DMS53 treated with DMSO at 0.1 percent for 48 hours (cell line): ENCODE results near the gene CASQ1.
A peak's percentile ranks its signal among the peaks of the same experiment; 100 is the strongest.

Experiments
- DNase-seq: peaks from one replicate; lab custom pipeline; 2025; ENCODE audit not compliant: unreplicated experiment; lab: John Stamatoyannopoulos, UW

Gene CASQ1

DNA sequence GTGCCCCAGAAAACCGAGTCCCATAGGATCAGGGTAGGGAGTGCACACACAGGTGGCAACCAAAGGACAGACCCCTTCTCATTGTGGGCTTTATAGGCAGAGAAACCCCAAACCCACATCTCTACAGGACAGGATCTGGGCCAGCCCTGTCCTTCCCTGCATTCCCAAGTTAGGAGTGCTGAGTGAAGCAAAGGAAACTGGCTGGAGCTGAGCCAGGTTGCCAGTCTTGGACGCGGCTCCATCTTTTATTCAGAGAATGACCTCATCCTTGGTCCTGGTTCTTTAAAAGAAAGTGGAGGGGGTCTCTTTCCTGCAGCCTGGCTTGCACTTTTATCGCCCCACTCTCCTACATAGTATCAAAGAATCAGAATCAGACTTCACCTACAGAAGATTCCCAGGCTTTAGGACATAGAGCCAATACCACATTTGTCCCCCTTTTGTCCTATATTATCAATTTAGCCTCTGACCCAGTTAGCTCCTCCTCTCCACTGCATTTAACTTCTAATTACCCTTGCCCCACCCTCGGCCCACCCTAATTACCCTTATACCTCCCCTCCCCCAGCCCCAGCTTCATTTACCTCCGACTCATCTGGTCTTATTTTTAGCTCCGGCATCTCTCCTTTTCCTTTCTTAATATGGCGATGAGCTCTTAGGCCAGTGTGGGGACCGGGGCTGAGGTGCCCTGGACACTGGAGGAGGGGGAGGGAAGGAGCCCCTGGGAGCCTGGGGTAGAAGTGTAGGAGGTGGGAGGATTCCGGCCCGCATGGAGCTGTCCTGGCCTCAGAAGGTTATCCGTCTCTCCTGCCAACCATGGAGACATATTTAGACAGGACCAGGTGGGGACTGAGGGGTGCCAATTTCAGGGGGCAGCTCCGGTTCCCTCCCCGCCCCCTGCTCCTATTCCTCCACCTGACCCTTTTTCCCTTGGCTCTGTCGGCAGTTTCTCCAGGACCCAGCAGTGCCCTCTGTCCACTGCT, at the start of gene CASQ1:
Gene CASQ1, plus strand, starts transcription at position 927 of the 977 bp plus-strand sequence. CDS start 177 bp downstream, outside the sequence.
- DNase-seq = no peak

DNA sequence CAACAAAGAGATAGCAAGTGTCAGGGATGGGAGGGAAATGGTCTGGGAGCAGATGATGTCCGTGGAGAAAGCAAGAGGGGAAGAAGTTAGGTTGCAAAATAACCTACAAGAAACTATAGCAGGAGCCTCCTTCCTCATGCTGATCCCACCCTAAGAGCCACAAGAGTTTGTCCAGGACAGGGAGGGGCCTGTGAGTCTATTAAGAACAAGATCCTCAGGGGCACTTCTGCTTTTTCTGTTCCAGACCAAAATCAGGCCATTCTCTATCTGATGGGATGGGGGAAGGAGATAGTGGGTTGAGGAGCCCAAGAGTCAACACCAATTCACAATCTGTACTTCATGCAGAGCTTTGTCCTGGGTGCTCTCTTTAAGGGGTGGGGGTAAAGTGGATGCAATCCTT, 46.7 kb upstream of the CASQ1 start:
- no peak for DNase-seq

DNA sequence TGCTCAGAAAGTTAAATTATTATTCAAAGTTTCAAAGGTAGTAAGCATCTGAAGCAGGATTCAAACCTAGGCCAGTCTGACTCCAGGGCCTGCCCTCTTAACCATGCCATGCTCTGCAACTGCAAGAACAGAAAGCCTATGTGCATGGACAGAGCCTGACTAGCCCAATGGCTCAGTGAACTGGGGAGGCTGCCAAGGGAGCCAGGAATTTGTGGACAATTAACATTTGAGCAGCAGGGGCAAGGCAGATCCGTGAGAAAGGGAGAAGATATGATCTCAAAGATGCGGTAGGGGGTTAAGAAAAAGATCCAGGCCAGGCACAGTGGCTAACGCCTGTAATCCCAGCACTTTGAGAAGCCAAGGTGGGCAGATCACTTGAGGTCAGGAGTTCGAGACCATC, 45.5 kb upstream of the CASQ1 start:
- no peak for DNase-seq

DNA sequence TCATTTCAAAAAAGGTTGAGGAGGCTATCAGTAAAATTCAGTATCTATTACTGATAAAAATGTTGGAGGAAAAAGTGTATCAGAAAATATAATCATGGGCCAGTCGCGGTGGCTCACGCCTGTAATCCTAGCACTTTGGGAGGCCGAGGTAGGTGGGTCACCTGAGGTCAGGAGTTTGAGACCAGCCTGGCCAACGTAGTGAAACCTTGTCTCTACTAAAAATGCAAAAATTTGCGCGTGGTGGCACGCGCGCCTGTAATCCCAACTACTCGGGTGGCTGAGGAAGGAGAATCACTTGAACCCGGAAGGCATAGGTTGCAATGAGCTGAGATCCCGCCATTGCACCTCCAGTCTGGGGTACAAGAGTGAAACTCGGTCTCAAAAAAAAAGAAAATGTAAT, 44.3 kb upstream of the CASQ1 start:
- no peak for DNase-seq

DNA sequence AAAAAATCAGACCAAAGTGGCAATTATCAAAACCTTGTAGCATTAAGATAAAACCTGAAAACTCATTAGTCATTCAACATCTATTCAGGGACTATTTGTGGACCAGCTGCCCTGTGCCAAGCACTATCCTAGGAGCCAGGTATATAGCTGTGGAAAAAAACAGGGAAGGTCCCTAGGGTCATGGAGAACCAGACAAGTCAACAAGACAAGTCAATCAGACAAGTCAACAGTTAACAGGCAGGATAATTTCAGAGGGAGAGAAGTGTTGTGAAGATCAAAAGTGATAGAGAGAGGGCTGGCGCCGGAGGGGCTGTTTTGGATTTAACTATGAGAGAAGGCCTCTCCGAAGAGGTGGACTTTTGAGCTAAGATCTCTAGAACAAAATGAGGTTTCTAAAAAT, 42.3 kb upstream of the CASQ1 start:
- no peak for DNase-seq

DNA sequence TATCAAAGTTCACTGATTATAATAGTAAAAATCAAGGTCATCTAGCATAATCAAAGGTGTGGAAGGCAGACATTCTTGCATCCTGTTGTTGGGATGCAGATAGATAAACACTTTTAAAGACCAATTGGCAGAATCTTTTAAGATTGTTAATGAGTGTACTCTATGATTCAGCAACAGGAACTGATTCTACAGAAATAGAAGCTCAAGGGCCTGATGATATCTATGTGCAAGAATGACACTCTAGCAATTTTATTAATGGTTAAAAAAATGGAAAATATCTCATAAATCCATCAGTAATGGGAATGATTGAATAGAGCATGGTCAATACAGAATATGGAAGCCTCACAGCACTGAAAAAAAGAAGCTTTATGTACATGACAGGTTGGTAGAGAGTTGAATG, 41.1 kb upstream of the CASQ1 start:
- DNase-seq = no peak

DNA sequence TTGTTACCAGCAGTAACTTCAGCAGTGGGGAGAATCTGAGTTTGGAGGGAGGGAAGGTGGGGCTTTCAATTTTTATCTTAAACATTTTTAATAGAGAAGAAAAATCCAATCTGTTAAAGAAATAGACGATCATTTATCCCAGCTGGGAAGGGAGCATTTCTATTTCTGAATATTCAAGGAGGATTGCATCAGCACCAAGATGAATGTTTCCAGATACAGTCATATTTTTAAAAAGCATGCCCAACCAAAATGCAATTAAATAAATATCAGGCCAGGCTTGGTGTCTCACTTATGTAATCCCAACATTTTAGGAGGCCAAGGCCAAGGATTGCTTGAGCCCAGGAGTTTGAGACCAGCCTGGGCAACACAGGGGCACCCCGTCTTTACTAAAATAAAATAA, 40.7 kb upstream of the CASQ1 start:
- no peak for DNase-seq

DNA sequence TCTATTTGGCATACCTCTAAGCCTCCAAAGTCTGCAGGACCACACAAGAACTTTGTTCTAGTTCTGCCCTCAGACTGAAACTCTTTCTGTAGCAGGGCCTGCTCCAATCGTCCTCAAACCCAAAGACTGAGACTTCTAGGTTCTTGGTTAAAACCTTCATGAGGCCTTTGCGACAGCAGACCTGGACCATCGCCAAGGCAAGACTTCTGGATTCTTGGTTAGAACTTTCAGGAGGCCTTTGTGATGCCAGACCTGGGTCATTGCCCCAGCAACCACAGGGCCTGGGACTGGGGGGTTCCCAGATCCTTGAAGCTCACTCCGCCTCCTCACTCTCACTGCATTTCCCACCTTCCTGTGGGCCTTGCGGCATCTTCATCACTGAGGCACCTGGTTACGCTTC, 39.1 kb upstream of the CASQ1 start, which contains the start of gene ATP1A4:
Gene ATP1A4, plus strand, starts transcription at position 301 of the 400 bp plus-strand sequence. CDS start 438 bp downstream, outside the sequence.
- DNase-seq = no peak

DNA sequence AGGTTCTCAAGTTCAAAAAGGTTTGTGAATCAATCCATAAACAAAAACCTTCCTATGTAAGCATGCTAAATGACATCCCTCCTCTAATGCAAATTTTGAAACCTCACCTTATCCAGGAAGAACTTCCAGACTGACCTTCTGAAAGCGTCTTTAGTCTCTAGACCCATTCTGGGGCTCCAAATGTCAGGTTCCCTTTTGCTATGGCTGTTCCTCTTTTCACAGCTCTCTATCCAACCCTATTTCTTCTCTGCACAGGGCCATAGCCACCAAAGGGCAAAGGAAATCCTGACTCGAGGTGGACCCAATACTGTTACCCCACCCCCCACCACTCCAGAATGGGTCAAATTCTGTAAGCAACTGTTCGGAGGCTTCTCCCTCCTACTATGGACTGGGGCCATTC, 35.6 kb upstream of the CASQ1 start:
- no peak for DNase-seq

DNA sequence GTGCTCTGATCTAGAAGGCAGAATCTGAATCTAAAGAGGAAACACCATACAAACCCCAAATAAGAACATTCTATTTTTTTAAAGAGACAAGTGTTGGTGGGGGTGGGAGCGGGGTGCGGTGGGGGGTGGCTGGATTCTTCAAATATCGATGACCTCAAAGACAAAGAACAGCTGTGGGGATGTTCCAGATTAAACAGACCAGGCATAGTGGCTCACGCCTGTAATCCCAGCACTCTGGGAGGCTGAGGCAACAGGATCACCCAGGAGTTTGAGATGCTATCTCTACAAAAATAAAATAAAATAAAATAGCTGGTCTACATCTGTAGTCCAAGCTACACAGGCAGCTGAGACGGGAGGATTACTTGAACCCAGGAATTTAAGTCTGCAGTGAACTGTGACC, 34.0 kb upstream of the CASQ1 start:
- no peak for DNase-seq

DNA sequence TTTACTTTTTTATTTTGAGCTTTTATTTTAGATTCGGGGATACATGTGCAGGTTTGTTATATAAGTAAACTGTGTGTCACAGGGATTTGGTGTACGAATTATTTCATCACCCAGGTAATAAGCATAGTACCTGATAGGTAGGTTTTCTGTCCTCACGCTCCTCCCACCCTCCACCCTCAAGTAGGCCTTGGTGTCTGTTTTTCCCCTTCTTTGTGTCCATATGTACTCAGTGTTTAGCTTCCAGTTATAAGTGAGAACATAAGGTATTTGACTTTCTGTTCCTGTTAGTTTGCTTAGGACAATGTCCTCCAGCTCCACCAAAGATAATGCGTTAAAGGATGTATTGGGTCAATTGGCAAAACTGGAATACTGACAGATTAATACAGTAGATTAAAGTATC, 33.2 kb upstream of the CASQ1 start:
- no peak for DNase-seq

DNA sequence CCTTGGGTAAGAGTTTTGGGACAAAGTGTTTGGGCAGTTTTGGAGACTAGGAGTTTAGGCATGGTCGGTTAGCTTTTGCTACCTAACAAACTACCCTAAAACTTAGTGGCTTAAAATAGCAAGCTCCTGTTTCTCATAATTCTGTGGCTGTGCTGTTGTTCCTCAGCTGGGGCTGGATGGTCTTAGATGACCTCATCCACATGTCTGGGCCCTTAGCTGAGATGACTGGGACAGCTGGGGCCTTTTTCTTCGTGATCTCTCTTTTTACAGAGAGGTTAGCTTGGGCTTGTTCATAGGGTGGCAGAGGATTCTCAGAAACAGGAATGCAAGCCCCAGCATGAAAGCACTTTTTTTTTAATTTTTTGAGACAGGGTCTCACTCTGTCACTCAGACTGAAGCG, 32.3 kb upstream of the CASQ1 start:
- no peak for DNase-seq

DNA sequence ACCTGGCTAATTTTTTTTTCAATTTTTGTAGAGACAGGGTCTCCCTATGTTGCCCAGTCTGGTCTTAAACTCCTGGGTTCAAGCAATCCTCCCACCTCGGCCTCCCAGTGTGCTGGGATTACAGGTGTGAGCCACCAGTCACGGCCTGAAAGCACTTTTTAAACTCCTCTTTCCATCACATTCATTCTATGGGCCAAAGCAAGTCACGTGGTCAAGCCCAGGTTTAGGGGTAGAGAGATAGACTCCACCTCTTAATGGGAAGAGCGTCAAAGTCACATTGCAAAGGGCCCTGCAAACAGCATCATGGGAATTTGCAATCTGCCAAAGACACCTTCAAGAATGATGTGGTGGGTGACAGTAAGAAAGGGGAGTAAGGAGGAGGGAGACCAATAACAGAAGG, 31.8 kb upstream of the CASQ1 start:
- no peak for DNase-seq

DNA sequence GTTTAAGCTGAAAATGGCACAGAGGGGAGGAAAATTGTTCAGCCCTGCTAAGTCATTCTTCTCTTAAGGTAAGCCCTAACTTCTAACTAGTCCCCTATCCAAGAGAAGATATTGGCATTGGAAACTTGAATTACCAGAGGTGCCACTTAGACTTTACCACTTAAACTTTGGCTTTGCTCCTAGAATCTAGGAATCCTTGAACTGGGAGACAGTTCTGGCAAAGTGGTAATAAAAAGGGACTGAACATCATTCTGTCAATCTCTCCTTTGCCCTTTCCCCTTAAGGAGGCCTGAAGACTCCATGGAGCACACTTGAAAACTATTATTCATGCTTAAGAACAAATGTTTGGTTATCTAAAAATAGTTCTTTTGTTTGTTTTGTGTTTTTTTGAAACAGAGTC, 30.5 kb upstream of the CASQ1 start:
- peak; percentile 18 for DNase-seq

DNA sequence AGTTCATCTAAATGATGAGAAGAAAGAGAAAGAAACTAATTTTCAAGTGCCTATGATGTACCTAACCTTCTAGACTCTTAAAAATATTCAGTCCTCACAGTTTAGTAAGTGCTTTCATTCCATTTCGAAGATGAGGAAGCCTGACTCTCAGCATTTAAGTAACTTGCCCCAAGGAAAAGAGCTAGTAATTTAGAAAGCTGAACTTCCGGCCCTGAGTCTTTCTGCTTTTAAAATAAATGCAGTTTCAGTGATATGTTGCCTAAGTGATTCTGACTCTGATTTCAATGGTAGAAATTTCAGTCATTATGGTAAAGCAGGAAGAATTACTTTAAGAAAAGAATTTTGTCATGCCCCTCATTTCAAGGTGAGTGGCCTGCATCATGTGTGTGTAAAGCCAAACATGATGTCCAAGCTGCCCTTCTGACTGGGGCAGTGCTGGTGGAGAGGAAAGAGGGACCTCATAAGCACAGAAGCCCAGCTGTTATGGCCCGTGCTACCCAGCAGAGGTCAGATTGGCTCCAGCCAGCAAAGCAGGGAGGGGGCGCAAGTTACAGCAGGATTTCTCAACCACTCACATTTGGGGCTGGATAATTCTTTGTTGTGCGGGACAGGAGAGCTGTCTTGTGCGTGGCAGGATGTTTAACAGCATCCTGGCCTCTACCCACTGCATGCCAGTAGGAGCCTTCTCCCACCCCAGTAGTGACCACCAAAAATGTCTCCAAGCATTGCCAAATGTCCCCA, 28.2 kb upstream of the CASQ1 start:
- DNase-seq = no peak

DNA sequence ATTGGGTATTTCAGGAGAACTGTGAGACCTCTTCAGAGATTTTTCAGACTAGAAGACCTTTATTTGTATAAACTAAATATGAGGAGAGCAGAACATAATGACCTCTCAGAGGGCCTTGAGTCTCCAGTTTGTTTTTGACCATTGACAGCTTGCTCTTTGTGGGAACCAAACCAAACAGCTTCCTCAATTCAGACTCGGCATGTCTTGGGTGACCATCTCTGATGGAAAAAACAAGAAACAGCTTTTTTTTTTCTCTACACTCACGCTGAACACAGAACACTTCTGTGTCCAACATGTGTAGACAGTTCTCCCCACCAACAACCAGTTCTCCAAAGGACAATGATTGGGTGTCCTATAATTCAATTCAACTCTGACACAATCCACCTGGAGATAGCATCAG, 27.4 kb upstream of the CASQ1 start:
- DNase-seq = no peak

DNA sequence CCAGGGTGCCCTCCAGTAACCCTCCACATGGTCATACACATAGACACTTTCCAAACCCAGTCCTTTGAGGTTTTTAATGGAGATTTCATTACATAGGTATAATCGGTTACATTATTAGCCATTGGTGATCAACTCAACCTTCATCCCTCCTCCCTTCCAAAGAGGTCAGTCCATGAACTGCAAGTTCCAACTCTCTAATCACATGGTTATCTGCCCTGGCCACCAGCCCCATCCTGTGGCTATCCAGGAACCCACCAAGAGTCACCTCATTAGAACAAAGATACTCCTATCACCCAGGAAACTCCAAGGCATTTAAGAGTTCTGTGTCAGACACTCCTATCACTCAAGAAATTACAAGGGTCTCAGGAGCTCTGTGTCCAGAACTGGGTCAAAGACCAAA, 26.8 kb upstream of the CASQ1 start:
- DNase-seq = no peak

DNA sequence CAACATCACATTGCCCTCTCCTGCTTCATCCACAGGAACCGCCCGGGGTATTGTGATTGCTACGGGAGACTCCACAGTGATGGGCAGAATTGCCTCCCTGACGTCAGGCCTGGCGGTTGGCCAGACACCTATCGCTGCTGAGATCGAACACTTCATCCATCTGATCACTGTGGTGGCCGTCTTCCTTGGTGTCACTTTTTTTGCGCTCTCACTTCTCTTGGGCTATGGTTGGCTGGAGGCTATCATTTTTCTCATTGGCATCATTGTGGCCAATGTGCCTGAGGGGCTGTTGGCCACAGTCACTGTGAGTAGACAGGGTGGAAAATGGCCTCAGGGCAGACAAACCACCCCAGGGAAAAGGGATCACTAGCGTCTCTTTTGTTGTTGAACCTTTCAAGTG, 26.3 kb upstream of the CASQ1 start:
- no peak for DNase-seq

DNA sequence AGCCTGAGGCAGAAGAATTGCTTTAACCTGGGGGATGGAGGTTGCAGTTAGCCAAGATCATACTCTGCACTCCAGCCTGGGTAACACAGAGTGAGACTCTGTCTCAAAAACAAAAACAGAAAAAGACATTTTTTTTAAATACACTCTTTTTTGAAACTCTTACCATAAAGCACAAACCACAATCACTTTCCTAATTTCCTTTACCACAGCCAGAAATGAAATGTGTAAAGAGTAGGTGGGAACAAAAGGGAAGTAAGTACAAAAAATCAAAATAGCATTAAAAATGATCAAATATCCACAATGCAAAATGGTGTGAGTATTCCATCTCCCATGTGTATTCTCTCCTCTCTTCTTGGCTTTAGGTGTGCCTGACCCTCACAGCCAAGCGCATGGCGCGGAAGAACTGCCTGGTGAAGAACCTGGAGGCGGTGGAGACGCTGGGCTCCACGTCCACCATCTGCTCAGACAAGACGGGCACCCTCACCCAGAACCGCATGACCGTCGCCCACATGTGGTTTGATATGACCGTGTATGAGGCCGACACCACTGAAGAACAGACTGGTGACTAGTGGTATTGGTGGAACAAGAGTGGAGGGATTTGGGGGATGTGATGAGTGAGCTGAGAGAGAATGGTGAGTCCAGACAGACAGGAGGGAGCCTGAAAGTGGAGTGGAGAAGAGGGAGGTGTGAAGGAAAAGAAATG, 24.1 kb upstream of the CASQ1 start:
- DNase-seq = no peak

DNA sequence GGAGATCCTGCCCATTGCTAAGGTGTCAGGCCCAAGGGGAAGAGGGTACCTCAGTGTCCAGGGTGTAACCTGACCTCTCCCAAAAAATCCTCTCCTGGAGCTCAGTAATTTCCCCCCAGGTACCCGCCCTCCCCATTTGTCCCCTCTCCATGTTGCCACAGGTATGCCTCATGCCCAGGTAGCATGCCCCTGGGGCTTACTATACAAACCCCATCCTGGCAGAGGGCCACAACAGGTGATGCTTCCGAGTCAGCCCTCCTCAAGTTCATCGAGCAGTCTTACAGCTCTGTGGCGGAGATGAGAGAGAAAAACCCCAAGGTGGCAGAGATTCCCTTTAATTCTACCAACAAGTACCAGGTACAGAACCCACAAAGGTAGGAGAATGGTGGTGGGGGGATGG, 23.3 kb upstream of the CASQ1 start:
- DNase-seq = no peak

DNA sequence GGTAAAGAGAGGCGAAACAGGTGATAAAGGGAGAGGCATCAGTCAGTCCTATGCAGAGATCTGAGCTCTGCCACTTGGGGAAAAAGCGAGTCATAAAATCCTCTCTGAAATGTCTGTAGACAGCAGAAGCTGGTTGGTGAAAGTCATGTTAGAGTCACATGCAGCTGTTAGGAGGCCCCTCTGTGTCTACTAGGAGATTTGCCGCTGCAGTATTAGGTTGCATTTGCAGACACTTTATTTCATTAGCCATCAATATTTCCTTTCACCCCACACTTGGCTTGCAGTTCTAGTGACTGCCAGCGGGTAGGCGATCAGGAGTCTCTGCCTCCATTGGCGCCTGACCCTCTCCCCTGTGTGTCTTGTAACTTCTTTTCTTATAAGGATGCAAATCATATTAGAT, 22.8 kb upstream of the CASQ1 start:
- DNase-seq = no peak

DNA sequence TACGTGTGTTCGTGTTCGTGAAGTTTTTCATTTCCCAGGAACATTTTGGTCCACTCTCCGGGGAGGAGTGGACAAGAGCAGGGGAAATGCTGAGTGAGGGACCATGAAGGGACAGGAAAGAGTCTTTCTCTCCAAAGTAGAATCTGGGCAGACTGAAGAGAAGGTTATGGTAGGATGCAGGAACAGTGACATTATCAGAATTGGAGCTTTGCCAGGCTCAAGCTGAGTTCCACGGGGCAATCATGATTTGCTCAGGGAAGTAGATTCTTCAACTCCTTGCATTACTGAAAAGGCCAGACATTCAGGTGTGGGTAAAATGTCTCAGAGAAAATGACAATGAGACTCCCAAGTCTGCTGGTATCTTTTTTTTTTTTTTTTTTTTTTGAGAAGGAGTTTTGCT, 22.4 kb upstream of the CASQ1 start:
- no peak for DNase-seq
